Measurements from ENCODE around the gene DENND1C. TPM values are rescaled to one million over a fixed set of nuclear protein-coding genes. Genes with fewer than 3 reads are reported as not detected.

DENND1C gene
- total RNA-seq, 1 donor from 2014 or later, result 8.7 TPM

DNA sequence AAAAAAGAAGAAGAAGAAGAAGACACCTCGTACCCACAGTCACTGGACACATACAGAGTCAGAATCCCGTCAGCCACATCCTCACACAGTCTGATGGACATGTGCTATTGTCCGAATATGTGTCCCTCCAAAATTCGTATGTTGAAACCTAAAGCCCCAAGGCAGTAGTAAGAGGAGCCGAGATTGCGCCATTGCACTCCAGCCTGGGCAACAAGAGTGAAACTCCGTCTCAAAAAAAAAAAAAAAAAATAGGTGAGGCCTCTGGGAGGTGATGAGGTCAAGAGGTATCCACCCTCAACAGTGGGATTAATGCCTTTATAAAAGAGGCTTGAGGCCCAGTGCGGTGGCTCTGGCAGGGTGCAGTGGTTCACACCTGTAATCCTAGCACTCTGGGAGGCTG, 2.6 kb upstream of the DENND1C start:
- intact Hi-C loops (cut with DNase I), result no loop called here
- peaks cover 4% of the 10 kb centered on the region for H3K4me1 ChIP-seq
- no peak overlapping the region for H3K4me3 ChIP-seq
- ATAC-seq (peak; percentile 8), DNase-seq (no peak)
- H3K27ac ChIP-seq, result no peak overlapping the region
- TF ChIP-seq, protein P1, sequence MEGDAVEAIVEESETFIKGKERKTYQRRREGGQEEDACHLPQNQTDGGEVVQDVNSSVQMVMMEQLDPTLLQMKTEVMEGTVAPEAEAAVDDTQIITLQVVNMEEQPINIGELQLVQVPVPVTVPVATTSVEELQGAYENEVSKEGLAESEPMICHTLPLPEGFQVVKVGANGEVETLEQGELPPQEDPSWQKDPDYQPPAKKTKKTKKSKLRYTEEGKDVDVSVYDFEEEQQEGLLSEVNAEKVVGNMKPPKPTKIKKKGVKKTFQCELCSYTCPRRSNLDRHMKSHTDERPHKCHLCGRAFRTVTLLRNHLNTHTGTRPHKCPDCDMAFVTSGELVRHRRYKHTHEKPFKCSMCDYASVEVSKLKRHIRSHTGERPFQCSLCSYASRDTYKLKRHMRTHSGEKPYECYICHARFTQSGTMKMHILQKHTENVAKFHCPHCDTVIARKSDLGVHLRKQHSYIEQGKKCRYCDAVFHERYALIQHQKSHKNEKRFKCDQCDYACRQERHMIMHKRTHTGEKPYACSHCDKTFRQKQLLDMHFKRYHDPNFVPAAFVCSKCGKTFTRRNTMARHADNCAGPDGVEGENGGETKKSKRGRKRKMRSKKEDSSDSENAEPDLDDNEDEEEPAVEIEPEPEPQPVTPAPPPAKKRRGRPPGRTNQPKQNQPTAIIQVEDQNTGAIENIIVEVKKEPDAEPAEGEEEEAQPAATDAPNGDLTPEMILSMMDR (IDR thresholded peaks at IDR 0.05), result no peak
- H3K9me3 ChIP-seq, result no peaks in the 10 kb centered on the region
- no peaks in the 10 kb centered on the region for H3K36me3 ChIP-seq
- no peaks in the 10 kb centered on the region for H3K27me3 ChIP-seq

- Histone ChIP-seq H3K4me3 (no peak overlapping the region), H3K36me3 (no peaks in the 10 kb centered on the region), H3K4me1 (peaks cover 4% of the 10 kb centered on the region), H3K27ac (no peak overlapping the region), H3K9me3 (no peaks in the 10 kb centered on the region), H3K27me3 (no peaks in the 10 kb centered on the region)
- DNase-seq, result no peak
- ATAC-seq, result no peak
- intact Hi-C loops (cut with DNase I), result no loop called here
- TF ChIP-seq, protein P1 (IDR thresholded peaks at IDR 0.05), result no peak
Measured at GRCh38 chr19:6483235-6483634, 1.6 kb upstream of the DENND1C start.

GRCh38 chr19:6482343-6482686, 728 bp upstream of the DENND1C start:
- Histone ChIP-seq H3K4me1 (peaks cover 4% of the 10 kb centered on the region), H3K27ac (peak overlapping the region; percentile 79), H3K36me3 (no peaks in the 10 kb centered on the region), H3K27me3 (no peaks in the 10 kb centered on the region), H3K4me3 (no peak overlapping the region), H3K9me3 (no peaks in the 10 kb centered on the region)
- no peak for DNase-seq
- intact Hi-C loops (cut with DNase I), result no loop called here
- ATAC-seq, result no peak
- TF ChIP-seq, protein P1 (IDR thresholded peaks at IDR 0.05), result no peak

GRCh38 chr19:6480848-6481415, 655 bp downstream of the DENND1C start:
- Histone ChIP-seq H3K4me1 (peaks cover 5% of the 10 kb centered on the region), H3K9me3 (no peaks in the 10 kb centered on the region), H3K27me3 (peaks cover 8% of the 10 kb centered on the region), H3K36me3 (no peaks in the 10 kb centered on the region), H3K4me3 (peak overlapping the region; percentile 51), H3K27ac (peak overlapping the region; percentile 79)
- intact Hi-C loops (cut with DNase I), result no loop called here
- ATAC-seq (no peak), DNase-seq (no peak)
- TF ChIP-seq, protein P1 (IDR thresholded peaks at IDR 0.05), result no peak

DNA sequence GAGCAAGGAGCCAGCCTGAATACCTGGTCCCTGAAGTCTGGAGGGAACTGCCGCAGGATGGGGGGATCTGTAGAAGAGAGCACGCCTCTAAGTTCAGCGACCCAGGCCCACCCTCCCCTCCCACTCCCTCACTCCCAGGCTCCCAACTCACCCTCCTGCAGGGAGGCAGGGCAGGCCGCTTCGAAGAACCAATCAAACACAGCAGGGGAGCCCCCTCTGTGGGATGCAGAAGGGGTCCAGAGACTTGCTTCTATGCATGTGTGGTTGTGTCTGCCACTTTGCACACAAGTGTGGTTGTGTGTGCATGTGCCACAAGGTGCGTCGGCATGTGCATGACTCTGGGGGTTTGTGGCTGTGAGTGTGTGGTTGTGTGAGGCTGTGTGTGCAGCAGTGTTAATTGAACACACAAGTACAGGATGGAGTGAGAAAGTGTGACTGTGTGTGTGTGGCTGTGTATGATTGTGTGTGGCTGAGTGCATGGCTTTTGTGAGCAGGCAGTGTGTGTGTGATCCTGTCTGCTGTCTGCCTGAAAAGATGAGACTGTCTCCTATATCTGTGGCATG, 1.7 kb downstream of the DENND1C start:
- DNase-seq (no peak), ATAC-seq (no peak)
- TF ChIP-seq, protein P1 (IDR thresholded peaks at IDR 0.05), result no peak
- no peak overlapping the region for H3K27ac ChIP-seq
- H3K9me3 ChIP-seq, result no peaks in the 10 kb centered on the region
- H3K27me3 ChIP-seq, result peaks cover 12% of the 10 kb centered on the region
- no peak overlapping the region for H3K4me3 ChIP-seq
- no peaks in the 10 kb centered on the region for H3K36me3 ChIP-seq
- H3K4me1 ChIP-seq, result peaks cover 10% of the 10 kb centered on the region
- intact Hi-C loops (cut with DNase I), result no loop called here

- intact Hi-C loops (cut with DNase I), result no loop called here
- peaks cover 12% of the 10 kb centered on the region for H3K27me3 ChIP-seq
- TF ChIP-seq, protein P1 (IDR thresholded peaks at IDR 0.05), result no peak
- H3K9me3 ChIP-seq, result no peaks in the 10 kb centered on the region
- H3K4me1 ChIP-seq, result peaks cover 10% of the 10 kb centered on the region
- no peak overlapping the region for H3K27ac ChIP-seq
- ATAC-seq (no peak), DNase-seq (no peak)
- no peak overlapping the region for H3K4me3 ChIP-seq
- no peaks in the 10 kb centered on the region for H3K36me3 ChIP-seq
Measured at GRCh38 chr19:6478815-6479214, 2.8 kb downstream of the DENND1C start.
